Measurements from ENCODE around the gene PRKCA. TPM values are rescaled to one million over a fixed set of nuclear protein-coding genes. Genes with fewer than 3 reads are reported as not detected.

PRKCA gene
- total and polyA plus RNA-seq, 5 experiments from 2014 or later, result 1.3 to 97.3 (median 5.8) TPM

DNA sequence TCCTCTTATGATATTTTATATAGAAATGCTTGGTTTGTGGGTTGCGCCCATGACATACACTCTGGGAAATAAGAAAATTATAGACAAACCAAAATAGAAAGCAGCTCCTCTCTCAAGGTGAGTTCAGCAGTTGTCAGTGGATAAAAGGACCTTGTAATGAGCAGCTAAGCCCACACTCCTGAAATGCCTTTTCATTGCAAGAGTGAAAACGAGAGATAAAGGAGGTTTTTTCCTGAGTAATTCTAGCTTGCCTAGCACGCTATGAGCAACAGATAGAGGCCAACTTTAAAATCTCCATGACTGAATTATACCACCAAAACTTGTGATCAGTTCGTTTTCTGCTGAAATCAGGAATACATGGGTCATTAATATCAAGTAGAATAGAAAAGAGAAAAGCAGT is 270.7 kb downstream of the PRKCA start:
- Mint-ChIP-seq H3K9me3 (no peaks in the 10 kb centered on the region), H3K4me1 (peaks cover 0 to 34% (median 9%) of the 10 kb centered on the region in 4 donors), H3K27me3 (no peaks in the 10 kb centered on the region), H3K36me3 (peaks cover 0 to 13% (median 3%) of the 10 kb centered on the region in 3 donors), H3K4me3 (no peak overlapping the region), H3K27ac (no peak overlapping the region)
- POLR2A ChIA-PET, result no interaction called here
- ATAC-seq (no peak), DNase-seq (no peak)

DNA sequence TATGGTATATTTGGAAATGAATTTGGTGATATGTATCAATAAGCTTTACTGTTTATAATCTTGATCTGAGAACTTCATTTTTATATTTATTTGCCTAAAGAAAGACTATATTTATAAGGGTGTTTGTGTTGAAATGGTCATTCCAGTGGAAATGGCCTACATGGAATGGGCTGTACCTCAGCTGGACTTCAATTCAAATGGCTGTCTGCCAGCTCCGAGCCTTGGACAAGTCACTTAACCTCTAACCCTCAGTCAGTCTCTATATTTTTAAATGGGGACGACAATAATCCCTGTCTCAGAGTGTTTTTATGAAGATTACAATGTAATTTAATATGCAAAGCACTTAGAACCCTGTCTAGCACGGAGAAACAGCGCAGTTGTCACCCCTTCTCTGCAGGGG is 271.7 kb downstream of the PRKCA start:
- no peak overlapping the region for H3K27ac Mint-ChIP-seq
- POLR2A ChIA-PET, result no interaction called here
- no peak overlapping the region for H3K4me3 Mint-ChIP-seq
- H3K9me3 Mint-ChIP-seq, result peaks cover 0 to 1% (median 0%) of the 10 kb centered on the region in 9 donors
- DNase-seq (no peak), ATAC-seq (no peak)
- H3K27me3 Mint-ChIP-seq, result no peaks in the 10 kb centered on the region
- peaks cover 2 to 44% (median 18%) of the 10 kb centered on the region in 4 donors for H3K4me1 Mint-ChIP-seq
- peaks cover 0 to 19% (median 7%) of the 10 kb centered on the region in 3 donors for H3K36me3 Mint-ChIP-seq

DNA sequence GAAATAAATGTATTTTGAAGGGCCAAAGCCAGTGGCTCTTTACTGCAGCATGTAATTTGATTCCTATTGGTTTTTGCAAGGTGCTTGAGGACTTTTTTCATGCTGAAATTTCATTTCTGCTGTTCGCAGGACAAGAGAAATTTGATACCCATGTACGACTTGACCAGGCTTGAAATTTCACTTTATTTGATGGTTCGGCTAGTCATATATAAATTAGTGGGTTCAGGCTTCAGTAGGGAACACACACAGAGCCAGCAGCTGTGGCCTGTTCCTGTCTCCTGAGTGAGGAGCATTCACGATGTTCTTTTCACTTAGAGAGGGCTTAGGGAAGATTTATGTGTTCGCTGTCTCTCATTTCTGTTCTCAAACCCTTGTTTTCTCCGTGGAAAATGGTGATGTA is 274.1 kb downstream of the PRKCA start:
- H3K9me3 Mint-ChIP-seq, result peaks cover 0 to 2% (median 0%) of the 10 kb centered on the region in 9 donors
- H3K4me1 Mint-ChIP-seq, result peaks cover 2 to 49% (median 24%) of the 10 kb centered on the region in 4 donors
- POLR2A ChIA-PET, result no interaction called here
- no peaks in the 10 kb centered on the region for H3K27me3 Mint-ChIP-seq
- ATAC-seq, result no peak
- no peak for DNase-seq
- peak overlapping the region in 1 of 10 donors; percentile 8 for H3K27ac Mint-ChIP-seq
- no peak overlapping the region for H3K4me3 Mint-ChIP-seq
- peaks cover 0 to 26% (median 17%) of the 10 kb centered on the region in 3 donors for H3K36me3 Mint-ChIP-seq

DNA sequence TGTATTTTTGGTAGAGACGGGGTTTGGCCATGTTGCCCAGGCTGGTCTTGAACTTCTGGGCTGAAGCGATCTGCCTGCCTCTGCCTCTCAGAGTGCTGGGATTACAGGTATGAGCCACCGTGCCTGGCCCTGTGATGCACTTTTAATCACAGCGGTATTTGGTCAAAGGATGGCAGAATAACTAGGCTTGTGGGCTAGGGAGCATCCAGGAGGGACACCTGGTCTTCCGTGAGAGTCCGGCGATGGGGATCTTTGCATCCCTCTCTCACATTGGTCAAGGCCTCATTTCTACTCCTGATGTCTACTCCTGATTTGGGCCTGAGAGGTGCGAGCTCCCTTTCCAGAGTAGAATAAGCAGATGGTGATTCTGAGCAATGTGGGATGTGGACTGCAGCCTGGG is 274.6 kb downstream of the PRKCA start:
- ATAC-seq, result no peak
- peaks cover 0 to 29% (median 23%) of the 10 kb centered on the region in 3 donors for H3K36me3 Mint-ChIP-seq
- no peaks in the 10 kb centered on the region for H3K27me3 Mint-ChIP-seq
- POLR2A ChIA-PET, result no interaction called here
- H3K4me3 Mint-ChIP-seq, result no peak overlapping the region
- no peak for DNase-seq
- H3K4me1 Mint-ChIP-seq, result peaks cover 2 to 51% (median 26%) of the 10 kb centered on the region in 4 donors
- H3K27ac Mint-ChIP-seq, result peak overlapping the region in 1 of 10 donors; percentile 62
- H3K9me3 Mint-ChIP-seq, result peaks cover 0 to 5% (median 0%) of the 10 kb centered on the region in 9 donors

DNA sequence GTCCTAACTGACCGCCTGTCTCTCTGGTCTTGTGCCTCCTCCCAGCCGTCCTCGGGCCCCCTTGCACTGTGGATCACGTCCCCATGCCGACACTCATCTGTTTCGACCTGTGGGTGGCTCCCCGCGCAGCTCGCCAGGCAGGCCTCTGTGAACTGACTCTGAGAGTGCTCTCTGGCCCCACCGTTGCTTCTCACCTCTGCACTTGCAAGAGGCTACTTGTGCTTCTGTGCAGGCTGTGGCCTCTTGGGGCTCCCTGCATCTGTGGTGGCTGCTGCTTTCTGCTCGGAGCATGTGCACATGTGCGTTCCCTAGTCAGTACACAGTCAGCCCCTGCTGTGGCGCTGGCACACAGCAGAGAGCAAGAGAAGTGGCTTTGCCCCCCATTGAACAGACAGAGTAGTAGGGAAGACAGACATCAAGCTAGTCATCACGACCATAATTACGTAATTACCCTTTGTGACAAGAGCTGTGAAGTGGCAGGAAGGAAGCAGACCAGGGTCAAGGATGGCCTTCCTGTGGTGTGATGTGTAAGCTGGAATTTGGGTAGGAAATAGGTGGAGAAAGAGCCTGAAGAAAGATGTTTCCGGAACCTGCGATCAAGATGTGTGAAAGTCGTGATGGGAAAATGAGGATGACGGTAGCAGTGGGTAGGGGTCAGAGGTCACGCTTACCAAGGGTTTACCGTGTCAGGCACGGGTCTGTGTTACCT is 276.5 kb downstream of the PRKCA start:
- H3K4me3 Mint-ChIP-seq, result peak overlapping the region in 2 of 10 donors; percentile 0 to 75
- peak overlapping the region in 8 of 10 donors; percentile 2 to 77 (median 65) for H3K27ac Mint-ChIP-seq

DNA sequence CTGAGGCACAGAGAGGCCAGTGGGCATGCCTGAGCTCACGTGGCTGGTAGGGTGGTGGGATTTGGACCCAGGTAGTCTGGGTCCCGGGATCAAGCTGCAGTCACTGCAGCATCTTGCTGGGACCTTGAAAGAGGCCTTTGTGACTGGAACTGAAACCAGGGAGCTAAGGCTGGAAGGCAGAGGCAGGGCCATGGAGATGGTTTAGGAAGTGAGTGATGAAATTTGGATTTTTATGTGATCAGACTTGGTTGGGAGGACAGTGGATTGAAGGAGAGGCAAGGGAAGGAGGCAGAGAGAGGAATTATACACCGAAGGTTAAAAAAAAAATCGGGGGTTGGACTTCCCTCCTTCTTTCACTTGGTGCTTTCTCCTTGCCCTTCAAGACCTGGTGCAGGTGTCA is 277.1 kb downstream of the PRKCA start:
- POLR2A ChIA-PET, result no interaction called here
- peaks cover 3 to 58% (median 37%) of the 10 kb centered on the region in 4 donors for H3K4me1 Mint-ChIP-seq
- peak overlapping the region in 1 of 10 donors; percentile 43 for H3K4me3 Mint-ChIP-seq
- H3K27ac Mint-ChIP-seq, result peak overlapping the region in 7 of 10 donors; percentile 15 to 75 (median 35)
- peaks cover 0 to 12% (median 1%) of the 10 kb centered on the region in 9 donors for H3K9me3 Mint-ChIP-seq
- peaks cover under 1 to 48% (median 28%) of the 10 kb centered on the region in 3 donors for H3K36me3 Mint-ChIP-seq
- DNase-seq (no peak), ATAC-seq (no peak)
- H3K27me3 Mint-ChIP-seq, result no peaks in the 10 kb centered on the region

More for the DNA sequence above, 276.5 kb downstream of the PRKCA start:
- no peak for ATAC-seq
- POLR2A ChIA-PET, result no interaction called here
- Mint-ChIP-seq H3K4me1 (peaks cover 2 to 57% (median 37%) of the 10 kb centered on the region in 4 donors), H3K36me3 (peaks cover 0 to 46% (median 28%) of the 10 kb centered on the region in 3 donors), H3K9me3 (peaks cover 0 to 12% (median 1%) of the 10 kb centered on the region in 9 donors), H3K27me3 (no peaks in the 10 kb centered on the region)
- no peak for DNase-seq

DNA sequence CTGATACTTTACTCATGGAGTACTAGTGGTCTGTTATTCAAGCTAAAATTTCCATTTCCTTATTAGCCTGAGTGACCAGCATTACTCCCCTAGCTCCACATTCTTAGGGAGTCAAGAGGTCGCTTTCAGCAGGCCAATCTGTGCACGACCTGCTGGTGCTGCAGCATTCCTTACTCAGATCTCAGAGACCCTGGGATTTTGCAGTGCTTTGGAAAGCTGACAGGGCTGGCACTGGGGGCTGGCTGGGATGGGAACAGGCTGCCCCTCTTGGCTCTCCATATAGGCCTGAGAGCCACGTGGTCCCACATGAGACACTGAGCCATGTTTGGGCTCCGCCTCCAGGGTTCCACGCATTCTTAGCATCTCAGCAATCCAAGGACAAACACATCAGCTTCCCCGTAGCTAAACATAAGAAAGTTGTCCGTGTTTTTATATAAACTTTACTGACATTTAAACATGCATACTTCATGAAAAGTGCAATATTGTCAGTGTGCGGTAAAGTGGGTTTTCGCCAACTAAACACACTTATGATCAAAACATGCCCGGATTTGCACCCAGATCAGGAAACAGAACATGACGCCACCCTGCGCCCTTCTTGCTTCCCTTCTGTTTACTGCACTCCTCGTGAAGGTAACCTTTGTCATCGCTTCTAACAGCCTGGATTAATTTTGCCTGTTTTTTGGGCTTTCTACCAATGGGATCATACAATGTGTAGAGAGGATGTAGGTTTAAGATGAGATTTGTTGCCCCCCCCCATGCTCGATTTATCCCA is 278.0 kb downstream of the PRKCA start:
- POLR2A ChIA-PET, result no interaction called here
- peaks cover 0 to 12% (median 1%) of the 10 kb centered on the region in 9 donors for H3K9me3 Mint-ChIP-seq
- ATAC-seq, result no peak
- H3K4me3 Mint-ChIP-seq, result no peak overlapping the region
- no peak for DNase-seq
- H3K36me3 Mint-ChIP-seq, result peaks cover 4 to 48% (median 31%) of the 10 kb centered on the region in 3 donors
- peak overlapping the region in 1 of 10 donors; percentile 16 for H3K27ac Mint-ChIP-seq
- no peaks in the 10 kb centered on the region for H3K27me3 Mint-ChIP-seq
- peaks cover 7 to 63% (median 42%) of the 10 kb centered on the region in 4 donors for H3K4me1 Mint-ChIP-seq

DNA sequence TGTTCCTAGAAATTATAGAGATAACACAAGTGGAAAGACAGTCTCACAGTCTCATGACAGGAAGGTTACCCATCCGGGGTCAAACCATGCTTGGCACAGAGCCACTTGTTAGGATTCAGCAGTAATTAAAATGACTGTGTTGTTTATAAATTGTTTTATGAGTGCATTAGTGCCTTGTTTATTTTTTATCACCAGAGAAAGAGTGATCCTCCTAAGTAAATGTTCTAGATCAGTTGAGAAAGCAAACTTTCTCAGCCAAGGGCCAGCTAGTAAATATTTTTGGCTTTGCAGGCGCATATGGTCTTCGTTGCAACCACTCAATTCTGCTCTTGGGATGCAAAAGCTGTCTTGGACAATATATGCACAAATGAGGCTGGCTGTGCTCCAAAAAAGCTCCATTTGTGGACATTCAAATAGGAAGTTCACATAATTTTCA is 278.6 kb downstream of the PRKCA start:
- Mint-ChIP-seq H3K27me3 (no peaks in the 10 kb centered on the region), H3K4me1 (peaks cover 9 to 69% (median 45%) of the 10 kb centered on the region in 4 donors), H3K27ac (no peak overlapping the region), H3K4me3 (no peak overlapping the region), H3K9me3 (peaks cover 0 to 12% (median 1%) of the 10 kb centered on the region in 9 donors), H3K36me3 (peaks cover 4 to 46% (median 31%) of the 10 kb centered on the region in 3 donors)
- DNase-seq (no peak), ATAC-seq (no peak)
- POLR2A ChIA-PET, result no interaction called here

DNA sequence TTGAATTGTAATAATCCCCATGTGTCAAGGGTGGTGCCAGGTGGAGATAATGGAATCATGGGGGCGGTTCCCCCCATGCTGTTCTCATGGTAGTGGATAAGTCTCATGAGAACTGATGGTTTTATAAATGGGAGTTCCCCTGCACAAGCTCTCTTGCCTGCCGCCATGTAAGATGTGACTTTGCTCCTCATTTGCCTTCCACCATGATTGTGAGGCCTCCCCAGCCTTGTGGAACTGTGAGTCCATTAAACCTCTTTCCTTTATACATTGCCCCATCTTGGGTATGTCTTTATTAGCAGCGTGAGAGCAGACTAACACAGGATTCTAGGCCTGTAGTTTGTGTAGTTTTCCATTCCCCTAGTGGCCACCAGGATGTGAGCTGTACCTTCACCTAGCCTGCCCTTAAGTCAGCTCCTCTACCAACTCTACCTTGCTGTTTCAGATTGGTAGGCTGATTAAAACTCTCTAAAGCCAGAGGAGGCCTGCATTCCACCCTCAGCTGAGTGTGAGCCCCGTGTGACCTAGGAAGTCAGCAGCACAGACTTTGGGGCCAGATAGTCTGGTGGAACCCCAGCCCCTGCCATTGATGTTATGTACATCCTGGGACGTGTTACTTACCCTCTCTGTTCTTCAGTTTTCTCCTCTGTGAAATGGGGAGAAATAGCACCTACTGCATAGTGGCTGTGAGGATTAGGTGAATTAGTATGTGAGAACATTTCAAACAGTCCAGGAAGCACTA is 280.1 kb downstream of the PRKCA start:
- H3K4me1 Mint-ChIP-seq, result peaks cover 20 to 71% (median 52%) of the 10 kb centered on the region in 4 donors
- peaks cover 0 to 12% (median 1%) of the 10 kb centered on the region in 9 donors for H3K9me3 Mint-ChIP-seq
- no peak for ATAC-seq
- no peak overlapping the region for H3K4me3 Mint-ChIP-seq
- no peaks in the 10 kb centered on the region for H3K27me3 Mint-ChIP-seq
- DNase-seq, result no peak
- peaks cover 4 to 44% (median 31%) of the 10 kb centered on the region in 3 donors for H3K36me3 Mint-ChIP-seq
- peak overlapping the region in 6 of 10 donors; percentile 2 to 84 (median 54) for H3K27ac Mint-ChIP-seq
- POLR2A ChIA-PET, result no interaction called here

DNA sequence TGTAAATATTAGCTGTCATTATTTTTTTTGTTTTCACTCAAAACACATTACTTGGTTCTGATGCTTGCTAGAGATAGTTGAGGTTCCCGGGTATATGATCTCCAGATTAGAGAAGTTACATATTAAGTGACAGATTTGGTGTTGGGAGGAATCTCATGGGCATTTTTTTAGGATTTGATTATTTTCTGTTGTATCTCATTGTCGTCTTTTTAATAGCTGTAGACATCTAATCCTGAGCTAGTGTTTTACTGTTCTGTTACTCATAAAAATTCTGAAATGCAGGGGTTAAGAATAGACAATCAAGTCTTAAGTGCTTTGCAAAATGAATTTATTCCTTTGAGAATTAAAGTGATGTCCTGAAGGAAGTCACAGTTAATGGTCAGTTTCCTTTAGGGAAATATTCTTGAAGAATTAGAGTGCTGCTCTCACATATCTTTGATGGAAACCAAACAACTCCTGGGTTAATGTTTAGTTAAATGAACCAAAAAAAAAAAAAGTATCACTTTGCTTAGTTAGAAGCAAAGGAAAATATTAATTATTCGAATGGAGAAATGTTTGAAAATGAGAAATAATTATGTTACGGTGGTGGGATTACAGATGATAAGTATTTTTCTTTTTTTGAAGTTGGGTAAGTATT is 280.8 kb downstream of the PRKCA start:
- DNase-seq (no peak), ATAC-seq (no peak)
- H3K36me3 Mint-ChIP-seq, result peaks cover 4 to 39% (median 29%) of the 10 kb centered on the region in 3 donors
- H3K4me1 Mint-ChIP-seq, result peaks cover 25 to 69% (median 50%) of the 10 kb centered on the region in 4 donors
- H3K4me3 Mint-ChIP-seq, result no peak overlapping the region
- POLR2A ChIA-PET, result no interaction called here
- H3K27me3 Mint-ChIP-seq, result no peaks in the 10 kb centered on the region
- H3K9me3 Mint-ChIP-seq, result peaks cover 0 to 12% (median 1%) of the 10 kb centered on the region in 9 donors
- peak overlapping the region in 3 of 10 donors; percentile 18 to 80 (median 32) for H3K27ac Mint-ChIP-seq

DNA sequence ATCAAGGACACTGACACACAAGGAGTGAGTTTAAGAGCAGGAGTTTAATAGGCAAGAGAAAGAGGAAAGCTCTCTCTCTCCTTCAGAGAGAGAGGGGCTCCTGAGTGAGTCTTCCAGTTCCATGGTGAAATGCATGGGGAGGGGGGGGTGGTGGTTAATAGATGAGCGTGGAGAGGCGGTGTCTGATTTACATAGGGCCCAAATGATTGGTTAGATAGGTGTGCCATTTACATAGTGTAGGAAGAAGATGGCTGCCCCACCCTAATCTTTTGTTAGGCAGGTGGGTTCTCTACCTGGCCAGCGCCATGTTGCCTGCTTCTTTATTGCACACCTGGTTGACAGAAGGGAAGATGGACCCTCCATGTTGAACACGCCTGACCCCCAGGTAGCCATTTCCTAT is 282.5 kb downstream of the PRKCA start:
- H3K27ac Mint-ChIP-seq, result peak overlapping the region in 2 of 10 donors; percentile 37 to 62
- DNase-seq (no peak), ATAC-seq (no peak)
- peaks cover 17 to 64% (median 40%) of the 10 kb centered on the region in 4 donors for H3K4me1 Mint-ChIP-seq
- peaks cover 4 to 26% (median 22%) of the 10 kb centered on the region in 3 donors for H3K36me3 Mint-ChIP-seq
- H3K4me3 Mint-ChIP-seq, result peak overlapping the region in 1 of 10 donors; percentile 41
- POLR2A ChIA-PET, result no interaction called here
- H3K27me3 Mint-ChIP-seq, result no peaks in the 10 kb centered on the region
- H3K9me3 Mint-ChIP-seq, result peaks cover 0 to 12% (median 0%) of the 10 kb centered on the region in 9 donors

DNA sequence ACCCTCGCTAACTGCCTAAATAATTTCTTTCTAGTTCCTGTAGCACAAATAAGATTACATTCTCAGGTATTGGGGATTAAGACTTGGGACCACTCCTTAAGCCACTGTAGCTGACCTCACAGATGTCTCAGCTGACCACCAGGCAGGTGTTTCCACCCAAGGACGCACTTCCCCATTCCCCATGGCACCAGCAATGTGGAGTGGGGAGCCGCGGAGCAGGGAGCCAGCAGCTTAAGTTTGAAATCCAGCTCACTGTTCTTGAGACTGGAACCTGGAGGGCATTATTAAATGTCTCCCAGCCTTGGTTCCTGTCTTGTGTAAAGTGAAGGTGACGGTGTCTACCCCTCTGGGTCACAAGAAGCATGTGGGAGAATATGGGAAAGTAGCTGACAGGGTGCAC is 283.1 kb downstream of the PRKCA start:
- H3K27ac Mint-ChIP-seq, result peak overlapping the region in 3 of 10 donors; percentile 17 to 53 (median 23)
- no peak overlapping the region for H3K4me3 Mint-ChIP-seq
- H3K36me3 Mint-ChIP-seq, result peaks cover 4 to 26% (median 22%) of the 10 kb centered on the region in 3 donors
- H3K27me3 Mint-ChIP-seq, result no peaks in the 10 kb centered on the region
- H3K9me3 Mint-ChIP-seq, result peaks cover 0 to 12% (median 0%) of the 10 kb centered on the region in 9 donors
- peaks cover 19 to 67% (median 41%) of the 10 kb centered on the region in 4 donors for H3K4me1 Mint-ChIP-seq
- DNase-seq (no peak), ATAC-seq (no peak)
- POLR2A ChIA-PET, result no interaction called here
